Cardiac muscle cell (in vitro differentiated cells and primary cell): ENCODE measurements around the gene COPS9. TPM values are rescaled to one million over a fixed set of nuclear protein-coding genes. Genes with fewer than 3 reads are reported as not detected.

Experiments
- DNase-seq, 2 donors: peaks; one replicate each; pipeline versions ENCODE4 v3.0.0 to v3.0.0-alpha.2; 2010 to 2017; ENCODE audit warnings: low read depth in 1 of 2, low spot score in 1 of 2
- H3K27ac ChIP-seq: fragments of 200-600 bp; sonication (generic); 2 replicates; pipeline ENCODE4 v1.5.1; 2016
- H3K27me3 ChIP-seq: fragments of 200-600 bp; sonication (generic); 2 replicates; pipeline ENCODE4 v1.6.0; 2016; ENCODE audit warnings: control low read depth
- H3K36me3 ChIP-seq: fragments of 200-600 bp; sonication (generic); 2 replicates; pipeline ENCODE4 v1.5.1; 2016; ENCODE audit warnings: control low read depth
- H3K4me1 ChIP-seq: fragments of 200-600 bp; sonication (generic); 2 replicates; pipeline ENCODE4 v1.8.1; 2017; ENCODE audit warnings: low read depth, mild to moderate bottlenecking, mixed run types
- H3K4me3 ChIP-seq: fragments of 200-600 bp; sonication (generic); 2 replicates; pipeline ENCODE4 v1.5.1; 2016; ENCODE audit warnings: mild to moderate bottlenecking
- H3K9me3 ChIP-seq: fragments of 200-600 bp; sonication (generic); 2 replicates; pipeline ENCODE4 v1.5.1; 2017; ENCODE audit warnings: low read depth, mild to moderate bottlenecking, control low read depth
- polyA plus RNA-seq: library from polyadenylated mRNA; unstranded; fragments of >200 nt; fragmentation: Nextera tagmentation; extraction: Ambion mirVana; gene quantifications from 2 replicates; pipeline ENCODE4 v1.2.1, GENCODE V29; 2016
- total RNA-seq: library from RNA; depleted of rRNA; stranded (reverse); fragments of >200 nt; gene quantifications from 2 replicates; pipeline ENCODE4 v1.2.3, GENCODE V29; 2016
- TF ChIP-seq, protein P1 (sequence below): IDR thresholded peaks from 2 replicates; pipeline ENCODE4 v1.5.1; 2012; ENCODE audit warnings: low read depth, mild to moderate bottlenecking, low read length

Gene COPS9
- total and polyA plus RNA-seq, 2 experiments from 2014 or later = 111 to 321 TPM

GRCh38 chr2:240156435-240157146 lies 20.5 kb upstream of the COPS9 start:
- TF ChIP-seq, protein P1, sequence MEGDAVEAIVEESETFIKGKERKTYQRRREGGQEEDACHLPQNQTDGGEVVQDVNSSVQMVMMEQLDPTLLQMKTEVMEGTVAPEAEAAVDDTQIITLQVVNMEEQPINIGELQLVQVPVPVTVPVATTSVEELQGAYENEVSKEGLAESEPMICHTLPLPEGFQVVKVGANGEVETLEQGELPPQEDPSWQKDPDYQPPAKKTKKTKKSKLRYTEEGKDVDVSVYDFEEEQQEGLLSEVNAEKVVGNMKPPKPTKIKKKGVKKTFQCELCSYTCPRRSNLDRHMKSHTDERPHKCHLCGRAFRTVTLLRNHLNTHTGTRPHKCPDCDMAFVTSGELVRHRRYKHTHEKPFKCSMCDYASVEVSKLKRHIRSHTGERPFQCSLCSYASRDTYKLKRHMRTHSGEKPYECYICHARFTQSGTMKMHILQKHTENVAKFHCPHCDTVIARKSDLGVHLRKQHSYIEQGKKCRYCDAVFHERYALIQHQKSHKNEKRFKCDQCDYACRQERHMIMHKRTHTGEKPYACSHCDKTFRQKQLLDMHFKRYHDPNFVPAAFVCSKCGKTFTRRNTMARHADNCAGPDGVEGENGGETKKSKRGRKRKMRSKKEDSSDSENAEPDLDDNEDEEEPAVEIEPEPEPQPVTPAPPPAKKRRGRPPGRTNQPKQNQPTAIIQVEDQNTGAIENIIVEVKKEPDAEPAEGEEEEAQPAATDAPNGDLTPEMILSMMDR = no peak
- no peaks in the 10 kb centered on the region for H3K9me3 ChIP-seq
- H3K4me1 ChIP-seq = no peaks in the 10 kb centered on the region
- no peaks in the 10 kb centered on the region for H3K27me3 ChIP-seq
- no peak overlapping the region for H3K4me3 ChIP-seq
- H3K36me3 ChIP-seq = no peaks in the 10 kb centered on the region
- no peak overlapping the region for H3K27ac ChIP-seq
- no peak for DNase-seq

- Histone ChIP-seq H3K36me3 (no peaks in the 10 kb centered on the region), H3K9me3 (no peaks in the 10 kb centered on the region), H3K4me3 (no peak overlapping the region), H3K4me1 (no peaks in the 10 kb centered on the region), H3K27ac (no peak overlapping the region), H3K27me3 (no peaks in the 10 kb centered on the region)
- DNase-seq = no peak
- TF ChIP-seq, protein P1 = no peak
These were observed 19.8 kb upstream of the COPS9 start for GRCh38 chr2:240155745-240156390.

DNA sequence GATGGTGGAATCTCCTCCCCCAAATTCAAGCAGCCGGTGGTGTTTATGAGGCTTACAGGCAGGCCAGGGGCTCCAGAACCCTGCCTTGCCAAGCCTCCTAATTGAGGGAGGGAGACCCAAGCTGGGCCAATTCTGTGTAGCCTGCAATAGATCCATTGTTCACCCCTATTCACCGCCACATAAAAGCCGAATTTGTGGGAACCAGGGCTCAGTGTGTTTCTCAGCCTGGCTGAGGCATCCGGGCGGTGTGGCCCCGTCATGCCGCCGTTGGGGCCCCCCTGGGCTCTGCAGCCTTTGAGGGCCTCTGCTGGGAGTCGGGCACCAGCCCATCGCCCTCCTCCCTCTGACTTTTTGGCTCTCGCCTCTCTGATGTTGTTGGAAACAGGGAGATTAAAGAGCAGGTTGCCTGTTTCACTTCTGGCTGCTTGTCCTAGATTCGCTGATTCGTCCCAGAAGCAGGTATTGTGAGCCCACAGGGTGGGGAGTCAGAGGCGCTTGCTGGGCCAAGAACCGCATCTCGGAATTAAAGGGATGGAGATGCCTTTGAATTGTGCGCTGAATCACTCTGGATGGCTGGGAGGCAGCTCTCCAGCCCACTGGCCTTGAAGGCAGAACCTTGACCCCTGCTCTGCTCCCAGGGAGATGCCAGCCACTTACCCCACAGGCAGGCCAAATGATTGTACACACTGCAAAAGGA lies 19.1 kb upstream of the COPS9 start:
- no peak for DNase-seq

DNA sequence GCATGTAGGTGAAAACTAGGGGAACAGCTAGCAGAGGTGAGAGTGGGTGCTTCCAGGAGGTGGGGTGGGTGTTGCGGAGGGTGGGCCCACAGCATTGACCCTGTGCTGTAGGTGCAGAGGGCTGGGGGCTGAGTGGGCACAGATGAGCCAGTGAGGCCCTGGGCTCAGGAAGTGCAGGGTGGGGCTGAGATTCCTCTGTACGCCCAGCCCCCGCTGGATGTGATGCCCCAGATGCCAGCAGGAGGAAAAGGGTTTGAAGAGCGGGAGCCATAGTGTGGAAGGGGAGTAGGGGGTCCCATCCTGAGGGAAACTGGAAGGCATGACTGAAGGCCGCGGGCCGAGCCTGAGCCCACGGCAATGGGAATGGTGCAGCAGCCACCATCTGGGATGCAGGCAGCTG lies 18.5 kb upstream of the COPS9 start:
- TF ChIP-seq, protein P1 = no peak
- no peaks in the 10 kb centered on the region for H3K9me3 ChIP-seq
- H3K4me3 ChIP-seq = no peak overlapping the region
- no peak overlapping the region for H3K27ac ChIP-seq
- no peak for DNase-seq
- H3K27me3 ChIP-seq = no peaks in the 10 kb centered on the region
- no peaks in the 10 kb centered on the region for H3K4me1 ChIP-seq
- H3K36me3 ChIP-seq = no peaks in the 10 kb centered on the region

More for the DNA sequence above, 19.1 kb upstream of the COPS9 start:
- H3K9me3 ChIP-seq = no peaks in the 10 kb centered on the region
- no peaks in the 10 kb centered on the region for H3K36me3 ChIP-seq
- no peaks in the 10 kb centered on the region for H3K4me1 ChIP-seq
- H3K4me3 ChIP-seq = no peak overlapping the region
- TF ChIP-seq, protein P1 = no peak
- H3K27ac ChIP-seq = no peak overlapping the region
- no peaks in the 10 kb centered on the region for H3K27me3 ChIP-seq

DNA sequence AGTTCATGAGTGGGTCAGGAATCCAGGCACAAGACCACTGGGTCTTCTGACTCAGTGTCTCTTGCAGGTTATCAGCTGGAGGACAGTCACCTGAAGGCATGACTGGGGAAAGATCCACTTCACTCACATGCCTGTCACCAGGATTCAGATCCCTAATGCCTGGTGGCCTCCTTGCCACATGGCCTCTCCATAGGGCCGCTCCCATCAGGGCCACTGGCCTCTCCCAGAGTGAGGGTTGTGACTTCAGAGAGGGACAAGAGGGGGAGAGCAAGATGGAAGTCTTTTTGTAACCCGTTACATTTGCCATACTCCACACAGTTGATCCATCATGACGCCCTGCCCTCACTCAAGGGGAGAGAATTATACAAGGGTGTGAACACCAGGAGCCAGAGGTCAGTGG lies 17.3 kb upstream of the COPS9 start:
- no peak overlapping the region for H3K4me3 ChIP-seq
- no peaks in the 10 kb centered on the region for H3K27me3 ChIP-seq
- H3K9me3 ChIP-seq = no peaks in the 10 kb centered on the region
- no peaks in the 10 kb centered on the region for H3K36me3 ChIP-seq
- TF ChIP-seq, protein P1 = no peak
- no peak for DNase-seq
- no peaks in the 10 kb centered on the region for H3K4me1 ChIP-seq
- H3K27ac ChIP-seq = no peak overlapping the region
